Ovary (tissue), 3 donors: ENCODE measurements around the gene MEGF6.

Experiments used
- CTCF ChIP-seq, 3 donors: fragments of 450-650 bp in 2 of 3; fragments of 200-600 bp in 1 of 3; IDR thresholded peaks; one replicate each; pipeline versions ENCODE4 v1.5.1 to v1.8.0; 2016 to 2022; ENCODE audit warnings: antibody characterized with exemption in 3 of 3, mild to moderate bottlenecking in 1 of 3
- EP300 ChIP-seq: sonication (generic); formaldehyde crosslinking; IDR thresholded peaks from one replicate; pipeline ENCODE4 v1.6.1; 2017; ENCODE audit warnings: antibody characterized with exemption
- POLR2A ChIP-seq: fragments of 450-650 bp; IDR thresholded peaks from one replicate; pipeline ENCODE4 v1.6.1; 2017; ENCODE audit warnings: antibody characterized with exemption, mild to moderate bottlenecking, moderate library complexity
- donor health status: DM: no; HTN: no; CAD: no.

- TF ChIP-seq EP300 = no peak
- no peak for TF ChIP-seq CTCF (IDR thresholded peaks at IDR 0.05)
- no peak for TF ChIP-seq POLR2A
Observed at GRCh38 chr1:3481046-3481445, 130.3 kb downstream of the MEGF6 start.
